GM12865 (cell line): ENCODE measurements around the gene ACP6.

ENCODE experiments used
- DNase-seq: peaks from one replicate; pipeline ENCODE4 v3.0.0; 2010; ENCODE audit warnings: low read depth
- H3K4me3 ChIP-seq: 2 replicates; pipeline ENCODE4 v1.5.1; 2011; ENCODE audit warnings: mild to moderate bottlenecking, low read depth, low read length, control low read depth
- TF ChIP-seq, protein P1 (sequence below): IDR thresholded peaks from 2 replicates; pipeline ENCODE4 v1.5.1; 2011; ENCODE audit warnings: low read length, control low read depth, low read depth, inconsistent platforms; ENCODE audit not compliant: insufficient read depth; ENCODE audit errors: missing control alignments

The ACP6 gene

DNA sequence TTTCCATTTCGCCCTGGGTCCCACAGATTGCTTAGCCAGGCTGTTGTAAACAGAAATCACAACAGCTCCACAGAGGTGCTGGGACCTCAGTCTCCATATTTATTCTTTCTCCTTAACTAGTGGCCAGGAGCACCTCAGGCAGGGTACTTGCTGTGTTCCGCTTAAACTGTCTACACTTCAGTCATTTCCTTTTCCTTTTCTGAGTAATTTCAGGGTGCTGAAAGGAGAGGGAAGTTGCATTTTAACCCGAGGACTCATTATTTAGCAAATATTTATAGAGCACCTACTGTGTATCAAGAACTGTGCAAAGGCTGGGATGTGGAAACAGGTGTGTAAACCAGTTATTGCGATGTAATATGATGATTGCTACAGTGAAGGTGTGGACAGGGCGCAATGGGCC lies 41.9 kb downstream of the ACP6 start:
- no peak overlapping the region for H3K4me3 ChIP-seq
- TF ChIP-seq, protein P1, sequence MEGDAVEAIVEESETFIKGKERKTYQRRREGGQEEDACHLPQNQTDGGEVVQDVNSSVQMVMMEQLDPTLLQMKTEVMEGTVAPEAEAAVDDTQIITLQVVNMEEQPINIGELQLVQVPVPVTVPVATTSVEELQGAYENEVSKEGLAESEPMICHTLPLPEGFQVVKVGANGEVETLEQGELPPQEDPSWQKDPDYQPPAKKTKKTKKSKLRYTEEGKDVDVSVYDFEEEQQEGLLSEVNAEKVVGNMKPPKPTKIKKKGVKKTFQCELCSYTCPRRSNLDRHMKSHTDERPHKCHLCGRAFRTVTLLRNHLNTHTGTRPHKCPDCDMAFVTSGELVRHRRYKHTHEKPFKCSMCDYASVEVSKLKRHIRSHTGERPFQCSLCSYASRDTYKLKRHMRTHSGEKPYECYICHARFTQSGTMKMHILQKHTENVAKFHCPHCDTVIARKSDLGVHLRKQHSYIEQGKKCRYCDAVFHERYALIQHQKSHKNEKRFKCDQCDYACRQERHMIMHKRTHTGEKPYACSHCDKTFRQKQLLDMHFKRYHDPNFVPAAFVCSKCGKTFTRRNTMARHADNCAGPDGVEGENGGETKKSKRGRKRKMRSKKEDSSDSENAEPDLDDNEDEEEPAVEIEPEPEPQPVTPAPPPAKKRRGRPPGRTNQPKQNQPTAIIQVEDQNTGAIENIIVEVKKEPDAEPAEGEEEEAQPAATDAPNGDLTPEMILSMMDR = no peak
- DNase-seq = no peak

DNA sequence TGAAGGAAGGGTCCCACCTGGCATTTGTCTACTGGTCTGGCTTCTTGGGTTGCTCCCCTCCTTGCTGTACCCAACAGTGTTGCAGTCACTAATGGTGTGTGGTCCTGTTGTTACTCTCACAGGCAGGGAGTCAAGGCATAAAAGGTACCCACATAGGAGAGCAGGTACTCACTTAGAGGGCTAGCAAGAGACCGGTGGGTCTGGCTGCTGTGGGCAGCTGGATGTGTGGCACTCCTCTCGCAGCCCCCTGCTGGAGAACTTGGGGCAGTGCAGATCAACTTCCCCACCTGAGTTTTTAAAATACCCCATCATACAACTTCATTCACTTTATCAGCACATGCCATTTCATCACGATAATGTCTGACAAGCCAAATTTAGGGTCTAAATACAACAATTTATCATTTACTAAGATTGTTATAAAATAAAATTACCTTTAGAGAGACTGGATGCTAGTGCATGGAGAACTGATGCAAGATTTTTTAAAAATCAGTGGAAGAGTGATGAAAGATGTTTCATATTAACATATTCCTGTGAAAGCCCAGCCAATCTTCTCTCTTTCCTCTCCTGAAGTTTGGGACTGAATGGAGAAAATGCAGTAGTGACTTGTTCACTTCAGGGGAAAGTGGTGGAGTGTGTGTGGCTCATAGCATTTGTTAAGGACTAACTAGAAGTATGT lies 42.8 kb downstream of the ACP6 start:
- TF ChIP-seq, protein P1 = peak; percentile 91
- no peak overlapping the region for H3K4me3 ChIP-seq
- DNase-seq = peak; percentile 68

DNA sequence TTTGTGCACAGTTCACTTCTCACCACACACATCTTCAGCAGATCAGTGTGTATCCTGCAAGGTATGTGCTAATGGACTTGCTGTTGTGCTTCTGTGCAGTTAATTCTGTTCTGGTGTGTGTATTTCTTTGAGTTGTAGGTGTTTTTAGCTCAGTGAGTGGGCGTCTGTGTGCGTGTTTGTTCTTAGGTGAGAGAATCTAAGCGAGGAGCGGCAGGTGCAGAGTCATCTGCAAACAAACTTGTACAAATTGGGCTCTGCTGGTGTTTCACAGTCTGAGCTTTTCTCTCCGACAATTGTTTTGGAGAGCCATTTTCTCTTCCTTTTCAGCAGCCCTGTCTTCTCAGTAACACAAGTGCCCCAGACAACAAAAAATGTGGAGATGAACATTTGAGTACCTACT lies 43.6 kb downstream of the ACP6 start:
- DNase-seq = no peak
- H3K4me3 ChIP-seq = no peak overlapping the region
- TF ChIP-seq, protein P1 = no peak

DNA sequence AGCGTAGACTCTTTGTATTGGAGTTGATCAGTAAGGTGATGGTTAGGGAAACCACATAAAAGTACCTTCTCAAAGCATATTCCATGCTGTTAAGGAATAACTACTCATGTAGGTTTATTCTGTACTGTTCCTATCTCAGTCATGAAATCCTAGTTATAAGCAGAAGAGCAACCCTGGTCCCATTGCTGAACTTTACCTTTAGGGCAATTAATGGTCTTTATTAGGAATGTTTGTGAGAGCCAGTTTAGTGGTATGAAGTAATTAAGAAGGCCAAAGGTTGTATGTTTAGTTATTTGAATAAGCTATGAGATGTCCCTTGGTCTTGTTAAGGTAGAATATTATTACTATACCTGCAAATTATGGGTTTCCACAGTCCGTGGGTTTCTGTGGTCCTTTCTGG lies 44.0 kb downstream of the ACP6 start:
- H3K4me3 ChIP-seq = no peak overlapping the region
- DNase-seq = no peak
- TF ChIP-seq, protein P1 = no peak

DNA sequence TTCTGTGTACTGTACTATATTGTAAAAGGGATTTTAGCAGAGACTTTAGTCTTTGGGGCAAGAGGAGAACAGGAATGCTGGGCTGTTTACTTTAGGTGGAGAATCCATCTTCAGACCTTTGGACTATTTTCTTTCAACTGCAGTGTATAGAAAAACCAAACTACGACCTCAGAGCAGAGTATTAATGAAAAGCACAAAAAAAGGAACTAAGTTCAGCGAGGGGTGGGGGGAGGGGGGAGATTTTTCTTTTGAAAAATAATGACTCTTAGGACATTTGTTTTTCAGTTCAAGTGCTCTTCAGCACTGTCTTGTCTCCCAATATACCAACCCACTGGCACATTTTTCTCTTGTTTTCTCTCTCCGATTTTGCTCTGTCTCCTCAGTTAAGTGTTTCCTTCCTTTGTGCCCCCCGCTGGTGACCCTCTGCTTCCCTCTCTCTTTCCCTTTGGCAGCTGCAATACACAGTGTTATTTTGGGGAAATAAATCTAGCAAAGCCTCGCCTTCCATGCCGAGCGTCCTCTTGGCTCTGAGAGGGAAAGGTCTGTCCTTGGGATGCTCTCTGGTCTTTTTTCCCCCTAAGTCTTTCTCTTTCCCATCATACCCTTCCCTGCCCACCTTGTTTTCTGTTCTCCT lies 44.8 kb downstream of the ACP6 start:
- TF ChIP-seq, protein P1 = no peak
- no peak for DNase-seq
- H3K4me3 ChIP-seq = no peak overlapping the region

DNA sequence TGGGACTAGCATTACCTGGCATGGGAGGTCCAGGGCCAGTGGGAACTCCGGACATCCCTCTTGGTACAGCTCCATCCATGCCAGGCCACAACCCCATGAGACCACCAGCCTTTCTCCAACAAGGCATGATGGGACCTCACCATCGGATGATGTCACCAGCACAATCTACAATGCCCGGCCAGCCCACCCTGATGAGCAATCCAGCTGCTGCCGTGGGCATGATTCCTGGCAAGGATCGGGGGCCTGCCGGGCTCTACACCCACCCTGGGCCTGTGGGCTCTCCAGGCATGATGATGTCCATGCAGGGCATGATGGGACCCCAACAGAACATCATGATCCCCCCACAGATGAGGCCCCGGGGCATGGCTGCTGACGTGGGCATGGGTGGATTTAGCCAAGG lies 45.8 kb downstream of the ACP6 start:
- no peak overlapping the region for H3K4me3 ChIP-seq
- no peak for DNase-seq
- TF ChIP-seq, protein P1 = no peak

DNA sequence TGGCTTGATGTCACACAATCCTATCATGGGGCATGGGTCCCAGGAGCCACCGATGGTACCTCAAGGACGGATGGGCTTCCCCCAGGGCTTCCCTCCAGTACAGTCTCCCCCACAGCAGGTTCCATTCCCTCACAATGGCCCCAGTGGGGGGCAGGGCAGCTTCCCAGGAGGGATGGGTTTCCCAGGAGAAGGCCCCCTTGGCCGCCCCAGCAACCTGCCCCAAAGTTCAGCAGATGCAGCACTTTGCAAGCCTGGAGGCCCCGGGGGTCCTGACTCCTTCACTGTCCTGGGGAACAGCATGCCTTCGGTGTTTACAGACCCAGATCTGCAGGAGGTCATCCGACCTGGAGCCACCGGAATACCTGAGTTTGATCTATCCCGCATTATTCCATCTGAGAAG lies 46.3 kb downstream of the ACP6 start:
- DNase-seq = no peak
- H3K4me3 ChIP-seq = no peak overlapping the region
- TF ChIP-seq, protein P1 = no peak
